ENCODE results near the gene EFCAB9.

The EFCAB9 gene

GRCh38 chr5:172167895-172168294 lies 26.1 kb upstream of the EFCAB9 start:
- DNase-seq (ENCODE audit: extremely low read depth, insufficient read length): no peak
- H3K27me3 ChIP-seq (replicated peaks; ENCODE audit: control insufficient read depth, insufficient read depth, low read length): no peaks in the 10 kb centered on the region
- no peak overlapping the region for H3K4me3 ChIP-seq (replicated peaks; ENCODE audit: low read depth, low read length)
- H3K36me3 ChIP-seq (ENCODE audit: control insufficient read depth, insufficient read depth, low read length): peaks cover 23% of the 10 kb centered on the region
- TF ChIP-seq, protein P1, sequence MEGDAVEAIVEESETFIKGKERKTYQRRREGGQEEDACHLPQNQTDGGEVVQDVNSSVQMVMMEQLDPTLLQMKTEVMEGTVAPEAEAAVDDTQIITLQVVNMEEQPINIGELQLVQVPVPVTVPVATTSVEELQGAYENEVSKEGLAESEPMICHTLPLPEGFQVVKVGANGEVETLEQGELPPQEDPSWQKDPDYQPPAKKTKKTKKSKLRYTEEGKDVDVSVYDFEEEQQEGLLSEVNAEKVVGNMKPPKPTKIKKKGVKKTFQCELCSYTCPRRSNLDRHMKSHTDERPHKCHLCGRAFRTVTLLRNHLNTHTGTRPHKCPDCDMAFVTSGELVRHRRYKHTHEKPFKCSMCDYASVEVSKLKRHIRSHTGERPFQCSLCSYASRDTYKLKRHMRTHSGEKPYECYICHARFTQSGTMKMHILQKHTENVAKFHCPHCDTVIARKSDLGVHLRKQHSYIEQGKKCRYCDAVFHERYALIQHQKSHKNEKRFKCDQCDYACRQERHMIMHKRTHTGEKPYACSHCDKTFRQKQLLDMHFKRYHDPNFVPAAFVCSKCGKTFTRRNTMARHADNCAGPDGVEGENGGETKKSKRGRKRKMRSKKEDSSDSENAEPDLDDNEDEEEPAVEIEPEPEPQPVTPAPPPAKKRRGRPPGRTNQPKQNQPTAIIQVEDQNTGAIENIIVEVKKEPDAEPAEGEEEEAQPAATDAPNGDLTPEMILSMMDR (IDR thresholded peaks at IDR 0.05; ENCODE audit: insufficient read depth, low read length, poor library complexity, severe bottlenecking): no peak

DNA sequence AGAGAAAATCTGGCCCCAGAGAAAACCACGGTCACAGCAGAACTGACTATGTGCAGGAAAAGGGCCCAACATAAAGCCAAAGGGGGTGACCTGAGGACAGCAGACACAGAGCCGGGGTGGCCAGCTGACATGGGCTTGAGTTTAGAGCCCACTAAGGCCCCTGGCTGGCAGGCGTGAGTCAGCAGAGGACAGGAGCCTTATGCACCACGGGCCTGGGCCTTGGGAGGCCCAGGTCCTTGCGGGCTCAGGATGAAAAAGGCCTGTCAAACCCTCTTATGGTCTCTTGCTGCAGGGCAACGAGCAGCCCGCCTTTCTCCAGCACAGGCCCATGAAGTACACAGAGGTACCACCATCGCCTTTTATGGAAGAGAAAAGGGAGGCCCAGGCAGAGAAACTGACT lies 25.7 kb upstream of the EFCAB9 start:
- H3K27me3 ChIP-seq (replicated peaks; ENCODE audit: control insufficient read depth, insufficient read depth, low read length): no peaks in the 10 kb centered on the region
- TF ChIP-seq, protein P1 (IDR thresholded peaks at IDR 0.05; ENCODE audit: insufficient read depth, low read length, poor library complexity, severe bottlenecking): no peak
- H3K36me3 ChIP-seq (ENCODE audit: control insufficient read depth, insufficient read depth, low read length): peaks cover 24% of the 10 kb centered on the region
- no peak for DNase-seq (ENCODE audit: extremely low read depth, insufficient read length)
- H3K4me3 ChIP-seq (replicated peaks; ENCODE audit: low read depth, low read length): no peak overlapping the region

DNA sequence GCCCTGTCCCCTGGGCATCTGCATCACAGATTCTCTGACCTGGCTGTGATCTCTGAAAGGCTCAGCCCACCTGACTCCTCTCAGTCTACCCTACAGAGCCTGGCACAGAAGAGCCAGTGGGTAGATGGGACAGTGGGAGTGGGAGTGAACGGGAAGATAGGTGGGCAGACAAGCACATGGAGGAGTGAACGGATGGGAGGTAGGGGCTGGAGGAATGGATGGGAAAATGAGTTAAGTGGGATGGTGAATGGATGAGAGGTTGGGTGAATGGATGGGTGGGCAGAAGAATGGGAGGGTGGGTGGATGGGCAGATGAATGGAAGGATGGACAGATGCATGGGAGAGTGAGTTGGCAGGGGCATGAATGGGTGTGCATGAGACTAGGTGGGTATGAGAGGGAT lies 24.8 kb upstream of the EFCAB9 start:
- DNase-seq (ENCODE audit: extremely low read depth, insufficient read length): no peak
- H3K4me3 ChIP-seq (replicated peaks; ENCODE audit: low read depth, low read length): no peak overlapping the region
- TF ChIP-seq, protein P1 (IDR thresholded peaks at IDR 0.05; ENCODE audit: insufficient read depth, low read length, poor library complexity, severe bottlenecking): no peak
- no peaks in the 10 kb centered on the region for H3K27me3 ChIP-seq (replicated peaks; ENCODE audit: control insufficient read depth, insufficient read depth, low read length)
- H3K36me3 ChIP-seq (ENCODE audit: control insufficient read depth, insufficient read depth, low read length): peaks cover 24% of the 10 kb centered on the region

DNA sequence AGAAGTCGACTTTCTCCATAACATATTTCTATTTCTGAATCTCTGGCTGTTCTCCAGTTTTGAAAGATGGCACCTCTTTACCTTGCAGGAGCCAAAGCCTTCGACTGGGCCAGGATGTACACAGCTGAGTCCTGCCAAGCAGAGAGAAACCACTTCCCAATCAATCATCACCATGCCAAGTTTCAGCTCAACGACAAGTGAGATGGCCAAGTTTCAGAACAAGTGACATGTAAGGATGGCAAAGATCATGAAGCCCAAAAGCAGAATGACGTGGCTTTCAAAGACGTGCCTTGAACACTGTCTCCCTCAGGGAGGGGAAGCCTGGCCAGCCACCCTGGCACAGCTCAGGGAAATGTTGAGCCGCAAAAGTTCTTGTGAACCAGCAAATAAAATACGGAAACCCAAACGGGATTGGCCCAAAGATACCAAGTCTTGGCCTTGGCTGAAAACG lies 23.7 kb upstream of the EFCAB9 start:
- TF ChIP-seq, protein P1 (IDR thresholded peaks at IDR 0.05; ENCODE audit: insufficient read depth, low read length, poor library complexity, severe bottlenecking): no peak
- Histone ChIP-seq H3K36me3 (ENCODE audit: control insufficient read depth, insufficient read depth, low read length) (peaks cover 21% of the 10 kb centered on the region), H3K27me3 (replicated peaks; ENCODE audit: control insufficient read depth, insufficient read depth, low read length) (no peaks in the 10 kb centered on the region), H3K4me3 (replicated peaks; ENCODE audit: low read depth, low read length) (no peak overlapping the region)
- no peak for DNase-seq (ENCODE audit: extremely low read depth, insufficient read length)

- DNase-seq (ENCODE audit: extremely low read depth, insufficient read length): no peak
- TF ChIP-seq, protein P1 (IDR thresholded peaks at IDR 0.05; ENCODE audit: insufficient read depth, low read length, poor library complexity, severe bottlenecking): no peak
- H3K4me3 ChIP-seq (replicated peaks; ENCODE audit: low read depth, low read length): no peak overlapping the region
- H3K36me3 ChIP-seq (ENCODE audit: control insufficient read depth, insufficient read depth, low read length): peaks cover 21% of the 10 kb centered on the region
- H3K27me3 ChIP-seq (replicated peaks; ENCODE audit: control insufficient read depth, insufficient read depth, low read length): no peaks in the 10 kb centered on the region
These were observed 22.9 kb upstream of the EFCAB9 start for GRCh38 chr5:172171118-172171517.

- H3K4me3 ChIP-seq (replicated peaks; ENCODE audit: low read depth, low read length): no peak overlapping the region
- H3K36me3 ChIP-seq (ENCODE audit: control insufficient read depth, insufficient read depth, low read length): peaks cover 19% of the 10 kb centered on the region
- TF ChIP-seq, protein P1 (IDR thresholded peaks at IDR 0.05; ENCODE audit: insufficient read depth, low read length, poor library complexity, severe bottlenecking): no peak
- no peak for DNase-seq (ENCODE audit: extremely low read depth, insufficient read length)
- H3K27me3 ChIP-seq (replicated peaks; ENCODE audit: control insufficient read depth, insufficient read depth, low read length): no peaks in the 10 kb centered on the region
These were observed 20.9 kb upstream of the EFCAB9 start for GRCh38 chr5:172172912-172173563.

Measured in GM06990 (cell line).